SH-SY5Y (cell line): ENCODE results near the gene PRKAR2A.

Experiments
- GATA2 ChIP-seq: IDR thresholded peaks from 2 replicates; pipeline ENCODE4 v1.6.1; 2011; ENCODE audit warnings: mild to moderate bottlenecking, low read depth, low read length
- GATA3 ChIP-seq: IDR thresholded peaks from 2 replicates; pipeline ENCODE4 v1.6.1; 2011; ENCODE audit warnings: low read depth, mild to moderate bottlenecking, low read length, moderate library complexity

- TF ChIP-seq GATA3, result no peak
- TF ChIP-seq GATA2, result no peak
Observed at GRCh38 chr3:48845170-48845569, 2.5 kb downstream of the PRKAR2A start.
